Measurements from ENCODE around the gene SMIM22.

Gene SMIM22

GRCh38 chr16:4828567-4829321 is 33.6 kb downstream of the SMIM22 start:
- no peak for DNase-seq

- DNase-seq, result no peak
Observed at GRCh38 chr16:4830408-4830807, 35.2 kb downstream of the SMIM22 start.

DNA sequence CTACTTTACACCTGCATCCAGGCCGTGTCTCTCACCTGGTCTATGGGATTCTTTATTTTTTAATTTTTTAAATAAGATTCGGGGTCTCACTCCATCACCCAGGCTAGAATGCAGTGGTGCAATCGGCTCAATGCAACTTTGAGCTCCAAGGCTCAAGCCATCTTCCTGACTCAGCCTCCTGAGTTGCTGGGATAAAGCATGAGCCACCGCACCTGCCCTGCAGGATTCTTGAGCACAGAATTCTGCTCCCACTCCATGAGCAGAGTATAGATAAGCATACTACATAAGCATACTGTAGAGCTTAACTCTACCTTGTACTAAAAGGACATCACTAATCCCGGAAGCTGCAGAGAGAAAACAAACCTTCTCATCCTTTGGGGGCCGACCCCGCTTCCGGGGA is 36.4 kb downstream of the SMIM22 start:
- no peak for DNase-seq

DNA sequence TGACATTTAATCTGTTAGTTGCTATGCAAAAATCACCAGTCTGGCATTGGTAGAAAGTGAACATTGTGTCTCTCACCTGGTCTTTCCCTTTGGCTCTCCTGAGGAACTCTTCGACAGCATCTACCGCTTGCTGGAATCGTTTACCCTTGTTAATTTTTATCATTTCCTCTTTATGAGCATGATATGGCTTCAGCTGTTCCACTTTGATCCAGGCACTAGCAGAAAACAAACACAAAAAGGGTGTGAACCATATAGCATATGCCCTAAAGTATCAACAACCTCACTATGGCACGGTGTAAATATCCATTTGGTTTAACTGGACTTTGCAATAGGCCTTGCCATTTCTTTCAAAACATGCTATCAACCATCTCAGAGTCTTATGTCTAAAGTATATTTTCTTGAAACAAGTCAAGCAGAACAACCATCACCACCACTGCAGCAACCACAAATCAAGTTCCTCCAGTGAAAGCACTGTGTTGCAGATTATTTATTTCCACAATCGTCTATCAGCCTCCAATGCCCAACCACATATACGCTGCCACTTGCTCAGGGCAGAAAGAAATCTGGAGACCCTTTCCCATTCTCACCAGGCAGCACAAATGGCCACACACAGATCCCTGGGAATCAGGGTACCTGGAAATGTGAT is 37.7 kb downstream of the SMIM22 start:
- no peak for DNase-seq

- DNase-seq, result no peak
Observed at GRCh38 chr16:4833584-4833983, 38.4 kb downstream of the SMIM22 start.

DNA sequence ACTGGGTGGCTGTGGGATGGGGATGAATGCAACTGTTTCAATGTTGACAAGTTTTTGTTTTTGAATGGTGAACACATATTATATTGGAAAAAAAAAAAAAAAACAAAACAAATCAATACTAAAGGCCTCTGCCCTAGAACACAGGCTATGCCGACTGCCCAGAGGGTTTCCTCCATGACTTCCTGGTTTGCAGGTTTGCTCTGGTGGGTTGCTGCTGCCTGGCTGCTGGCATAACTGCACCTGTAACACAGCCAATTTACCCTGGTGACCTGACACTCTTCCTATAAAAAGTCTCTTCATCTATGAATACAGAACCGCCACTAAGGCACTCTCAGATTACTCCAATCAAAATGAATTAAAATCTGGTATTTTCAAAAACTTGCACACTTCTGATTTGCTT is 41.6 kb downstream of the SMIM22 start:
- DNase-seq, result no peak

DNA sequence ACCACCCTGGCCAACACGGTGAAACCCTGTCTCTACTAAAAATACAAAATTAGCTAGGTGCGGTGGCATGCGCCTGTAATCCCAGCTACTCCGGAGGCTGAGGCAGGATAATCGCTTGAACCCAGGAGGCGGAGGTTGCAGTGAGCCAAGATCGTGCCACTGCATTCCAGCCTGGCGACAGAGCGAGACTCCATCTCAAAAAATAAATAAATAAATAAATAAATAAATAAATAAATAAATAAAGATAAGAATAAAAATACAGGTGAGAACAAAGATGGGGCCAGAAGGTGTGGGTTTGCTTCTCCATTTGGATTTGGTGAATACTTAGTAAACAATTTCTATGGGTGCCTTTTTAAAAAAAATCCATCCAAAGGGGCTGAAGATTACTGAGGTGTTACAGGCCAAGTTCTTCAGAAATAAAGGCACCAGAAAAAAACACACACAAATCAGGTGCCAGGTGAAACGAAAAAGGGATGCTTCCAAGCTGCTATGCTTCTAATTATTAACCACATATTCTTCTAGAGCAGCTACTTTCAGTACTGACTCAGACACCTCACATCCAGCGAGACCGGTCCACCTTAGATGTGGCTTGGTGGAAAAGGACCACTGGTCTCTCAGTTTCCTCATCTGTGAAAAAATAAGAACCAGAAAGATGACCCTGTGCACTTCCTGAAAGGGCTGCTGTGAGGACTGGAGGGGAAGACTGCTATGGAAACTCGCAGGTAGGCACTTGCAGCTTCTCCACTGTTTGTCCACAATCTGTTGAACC is 42.7 kb downstream of the SMIM22 start:
- no peak for DNase-seq

- DNase-seq, result no peak
Observed at GRCh38 chr16:4839942-4840341, 44.8 kb downstream of the SMIM22 start.

DNA sequence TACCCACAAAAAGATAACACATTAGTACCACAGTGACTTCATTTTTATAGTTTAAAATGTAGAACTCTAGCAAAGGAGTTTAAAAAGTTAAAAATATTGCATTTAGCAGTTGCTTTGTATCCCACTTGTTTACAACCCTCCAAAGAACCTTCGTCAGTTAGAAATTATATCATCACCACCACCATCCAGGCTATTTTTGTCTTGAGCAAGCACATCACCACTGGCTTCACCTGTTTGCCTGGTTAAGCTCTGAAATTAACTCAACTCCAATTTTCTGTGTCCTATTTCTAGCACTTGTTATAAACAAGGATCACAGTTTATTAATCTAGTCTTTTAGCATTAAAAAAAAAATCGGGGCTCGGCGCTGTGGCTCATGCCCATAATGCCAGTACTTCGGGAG is 45.8 kb downstream of the SMIM22 start:
- no peak for DNase-seq

Measured in hematopoietic multipotent progenitor cell treated with erythropoietin and hydrocortisone succinate and interleukin-3 and kit ligand, for 6 days (in vitro differentiated cells).